ENCODE data around the gene WARS2.

WARS2 gene

DNA sequence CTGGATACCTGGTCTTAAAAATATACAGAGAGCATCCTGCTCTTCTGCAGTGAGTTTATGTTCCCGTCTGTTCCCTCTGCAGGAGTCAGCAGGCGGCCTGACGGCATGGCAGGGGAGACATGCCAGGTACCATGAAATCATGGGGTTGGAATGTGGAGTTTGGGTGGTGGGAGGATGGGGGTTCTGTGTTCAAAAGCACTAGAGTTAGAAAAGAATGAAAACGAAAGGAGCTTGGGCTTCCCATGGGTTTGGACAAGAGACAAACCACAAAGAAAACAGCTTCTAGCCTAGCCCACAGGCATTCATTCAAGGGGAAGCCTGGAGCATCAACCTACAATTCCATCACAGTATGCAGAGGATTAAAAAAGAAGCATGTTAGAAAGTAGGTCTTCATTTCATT, 59.9 kb downstream of the WARS2 start:
- no peaks in the 10 kb centered on the region for H3K9me2 ChIP-seq (replicated peaks; ENCODE audit: insufficient read depth, low read length)
- H3K79me2 ChIP-seq (ENCODE audit: low read length), result no peaks in the 10 kb centered on the region
- TF ChIP-seq, protein P1, sequence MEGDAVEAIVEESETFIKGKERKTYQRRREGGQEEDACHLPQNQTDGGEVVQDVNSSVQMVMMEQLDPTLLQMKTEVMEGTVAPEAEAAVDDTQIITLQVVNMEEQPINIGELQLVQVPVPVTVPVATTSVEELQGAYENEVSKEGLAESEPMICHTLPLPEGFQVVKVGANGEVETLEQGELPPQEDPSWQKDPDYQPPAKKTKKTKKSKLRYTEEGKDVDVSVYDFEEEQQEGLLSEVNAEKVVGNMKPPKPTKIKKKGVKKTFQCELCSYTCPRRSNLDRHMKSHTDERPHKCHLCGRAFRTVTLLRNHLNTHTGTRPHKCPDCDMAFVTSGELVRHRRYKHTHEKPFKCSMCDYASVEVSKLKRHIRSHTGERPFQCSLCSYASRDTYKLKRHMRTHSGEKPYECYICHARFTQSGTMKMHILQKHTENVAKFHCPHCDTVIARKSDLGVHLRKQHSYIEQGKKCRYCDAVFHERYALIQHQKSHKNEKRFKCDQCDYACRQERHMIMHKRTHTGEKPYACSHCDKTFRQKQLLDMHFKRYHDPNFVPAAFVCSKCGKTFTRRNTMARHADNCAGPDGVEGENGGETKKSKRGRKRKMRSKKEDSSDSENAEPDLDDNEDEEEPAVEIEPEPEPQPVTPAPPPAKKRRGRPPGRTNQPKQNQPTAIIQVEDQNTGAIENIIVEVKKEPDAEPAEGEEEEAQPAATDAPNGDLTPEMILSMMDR (IDR thresholded peaks at IDR 0.05; ENCODE audit: low read length), result no peak
- TF ChIP-seq EZH2 (optimal IDR thresholded peaks at IDR 0.05; ENCODE audit: low read depth, low read length) (no peak), EZH2phosphoT487 (IDR thresholded peaks at IDR 0.05; ENCODE audit: low read length) (no peak)
- H3K27me3 ChIP-seq (replicated peaks; ENCODE audit: insufficient read depth, low read length), result no peaks in the 10 kb centered on the region
- no peaks in the 10 kb centered on the region for H3K4me1 ChIP-seq (ENCODE audit: low read length)
- H3K4me2 ChIP-seq (ENCODE audit: low read depth, low read length), result no peak overlapping the region
- no peaks in the 10 kb centered on the region for H4K20me1 ChIP-seq (ENCODE audit: insufficient read depth, low read length)
- H3K9ac ChIP-seq (ENCODE audit: low read length), result no peak overlapping the region
- no peaks in the 10 kb centered on the region for H3K9me3 ChIP-seq (replicated peaks; ENCODE audit: insufficient read depth, low read length)
- no peaks in the 10 kb centered on the region for H3F3A ChIP-seq (ENCODE audit: insufficient read depth, low read length)
- H3K4me3 ChIP-seq (ENCODE audit: low read length), result no peak overlapping the region
- H3K36me3 ChIP-seq (replicated peaks; ENCODE audit: insufficient read depth, low read length), result no peaks in the 10 kb centered on the region
- H2AFZ ChIP-seq (ENCODE audit: low read length), result no peak overlapping the region
- no peak for DNase-seq
- H3K27ac ChIP-seq (ENCODE audit: low read length), result no peak overlapping the region

DNA sequence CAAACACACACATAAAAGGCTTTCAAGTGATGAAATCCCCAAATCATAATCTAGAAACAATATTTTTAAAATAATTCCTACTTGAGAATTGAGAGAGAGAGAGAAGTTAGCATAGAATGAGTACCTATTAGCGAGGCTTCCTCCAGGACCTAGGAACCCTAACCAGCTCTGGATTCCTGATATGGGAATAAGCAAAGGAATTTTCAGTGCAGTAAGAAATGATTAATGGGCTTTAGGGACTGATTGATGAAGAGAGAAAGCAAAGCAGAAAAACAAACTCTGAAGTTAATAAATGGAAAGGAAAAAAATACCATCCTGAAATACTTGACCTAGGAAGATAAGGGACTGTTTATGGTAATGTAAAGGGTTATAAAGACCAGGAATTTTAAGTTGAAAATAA, 60.6 kb downstream of the WARS2 start:
- Histone ChIP-seq H3K27ac (ENCODE audit: low read length) (no peak overlapping the region), H3K27me3 (replicated peaks; ENCODE audit: insufficient read depth, low read length) (no peaks in the 10 kb centered on the region), H4K20me1 (ENCODE audit: insufficient read depth, low read length) (no peaks in the 10 kb centered on the region), H2AFZ (ENCODE audit: low read length) (no peak overlapping the region), H3K36me3 (replicated peaks; ENCODE audit: insufficient read depth, low read length) (no peaks in the 10 kb centered on the region), H3K9me2 (replicated peaks; ENCODE audit: insufficient read depth, low read length) (no peaks in the 10 kb centered on the region), H3K79me2 (ENCODE audit: low read length) (no peaks in the 10 kb centered on the region), H3K9me3 (replicated peaks; ENCODE audit: insufficient read depth, low read length) (no peaks in the 10 kb centered on the region), H3K4me2 (ENCODE audit: low read depth, low read length) (no peak overlapping the region), H3K4me3 (ENCODE audit: low read length) (no peak overlapping the region), H3F3A (ENCODE audit: insufficient read depth, low read length) (no peaks in the 10 kb centered on the region), H3K9ac (ENCODE audit: low read length) (no peak overlapping the region), H3K4me1 (ENCODE audit: low read length) (no peaks in the 10 kb centered on the region)
- DNase-seq, result no peak
- no peak for TF ChIP-seq EZH2 (optimal IDR thresholded peaks at IDR 0.05; ENCODE audit: low read depth, low read length)
- TF ChIP-seq, protein P1 (IDR thresholded peaks at IDR 0.05; ENCODE audit: low read length), result no peak
- no peak for TF ChIP-seq EZH2phosphoT487 (IDR thresholded peaks at IDR 0.05; ENCODE audit: low read length)

DNA sequence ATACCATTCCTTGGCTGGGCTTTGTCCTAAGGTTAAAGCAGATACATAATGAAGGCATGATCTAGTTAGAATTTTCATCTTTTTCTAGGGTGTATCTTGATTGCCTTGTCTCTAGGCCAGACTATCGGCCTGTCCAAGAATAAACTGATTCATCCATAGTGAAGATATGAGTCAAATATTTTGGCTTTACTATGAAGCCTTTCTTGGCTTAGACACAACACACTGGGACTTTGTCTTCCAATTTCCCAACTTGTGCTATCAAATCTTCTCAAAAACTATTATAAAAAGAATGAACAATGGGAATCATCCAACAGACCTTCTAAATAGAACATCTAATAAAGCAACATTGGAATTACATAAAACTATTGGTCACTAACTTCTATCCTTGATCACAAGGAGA, 64.8 kb downstream of the WARS2 start:
- TF ChIP-seq EZH2phosphoT487 (IDR thresholded peaks at IDR 0.05; ENCODE audit: low read length) (no peak), EZH2 (optimal IDR thresholded peaks at IDR 0.05; ENCODE audit: low read depth, low read length) (no peak)
- TF ChIP-seq, protein P1 (IDR thresholded peaks at IDR 0.05; ENCODE audit: low read length), result no peak
- Histone ChIP-seq H3K9ac (ENCODE audit: low read length) (no peak overlapping the region), H3K79me2 (ENCODE audit: low read length) (no peaks in the 10 kb centered on the region), H3K9me2 (replicated peaks; ENCODE audit: insufficient read depth, low read length) (no peaks in the 10 kb centered on the region), H3K4me1 (ENCODE audit: low read length) (no peaks in the 10 kb centered on the region), H2AFZ (ENCODE audit: low read length) (no peak overlapping the region), H3F3A (ENCODE audit: insufficient read depth, low read length) (no peaks in the 10 kb centered on the region), H3K4me2 (ENCODE audit: low read depth, low read length) (no peak overlapping the region), H4K20me1 (ENCODE audit: insufficient read depth, low read length) (no peaks in the 10 kb centered on the region), H3K36me3 (replicated peaks; ENCODE audit: insufficient read depth, low read length) (no peaks in the 10 kb centered on the region), H3K27me3 (replicated peaks; ENCODE audit: insufficient read depth, low read length) (no peaks in the 10 kb centered on the region), H3K27ac (ENCODE audit: low read length) (no peak overlapping the region), H3K9me3 (replicated peaks; ENCODE audit: insufficient read depth, low read length) (no peaks in the 10 kb centered on the region), H3K4me3 (ENCODE audit: low read length) (no peak overlapping the region)
- DNase-seq, result no peak
